HCT116 (cell line): ENCODE results near the gene EIPR1. TPM values are rescaled to one million over a fixed set of nuclear protein-coding genes. Genes with fewer than 3 reads are reported as not detected.

Experiments used
- CBX3 ChIP-seq: IDR thresholded peaks from 2 replicates; pipeline ENCODE4 v1.6.1; 2012; ENCODE audit warnings: low read depth
- EGR1 ChIP-seq: IDR thresholded peaks from 2 replicates; pipeline ENCODE4 v1.6.1; 2012; ENCODE audit warnings: low read depth
- FOSL1 ChIP-seq: IDR thresholded peaks from 2 replicates; pipeline ENCODE4 v1.6.1; 2012; ENCODE audit warnings: low read depth
- JUND ChIP-seq: IDR thresholded peaks from 2 replicates; pipeline ENCODE4 v1.6.1; 2012
- POLR2A ChIP-seq: IDR thresholded peaks from 2 replicates; pipeline ENCODE4 v1.7.0; 2011; ENCODE audit warnings: borderline replicate concordance; ENCODE audit not compliant: insufficient read depth, insufficient read length; ENCODE audit errors: extremely low read depth
- POLR2AphosphoS5 ChIP-seq: IDR thresholded peaks from 2 replicates; pipeline ENCODE4 v1.6.1; 2011; ENCODE audit warnings: mild to moderate bottlenecking, low read depth, low read length, moderate library complexity
- SIN3A ChIP-seq: IDR thresholded peaks from 2 replicates; pipeline ENCODE4 v1.6.1; 2012; ENCODE audit warnings: low read depth
- SP1 ChIP-seq: IDR thresholded peaks from 2 replicates; pipeline ENCODE4 v1.6.1; 2012; ENCODE audit warnings: low read depth
- SRF ChIP-seq: IDR thresholded peaks from 2 replicates; pipeline ENCODE4 v1.6.1; 2012; ENCODE audit warnings: low read depth
- YY1 ChIP-seq: IDR thresholded peaks from 2 replicates; pipeline ENCODE4 v1.6.1; 2011; ENCODE audit warnings: low read length, low read depth, moderate library complexity, mild to moderate bottlenecking; ENCODE audit not compliant: insufficient replicate concordance; ENCODE audit errors: extremely low read depth
- ZFX ChIP-seq: fragments of 450-650 bp; IDR thresholded peaks from 2 replicates; pipeline ENCODE4 v1.6.1; 2017
- ZNF274 ChIP-seq: fragments of 200-500 bp; sonication (Bioruptor generic); IDR thresholded peaks from 2 replicates; pipeline ENCODE4 v1.6.1; 2014; ENCODE audit warnings: mild to moderate bottlenecking, low read depth, low read length, inconsistent platforms
- total RNA-seq: library from RNA; stranded (reverse); gene quantifications from one replicate; pipeline ENCODE4 v1.2.1, GENCODE V29; 2021; ENCODE audit not compliant: unreplicated experiment
- TF ChIP-seq, protein P1 (sequence below): IDR thresholded peaks from 2 replicates; pipeline ENCODE4 v1.6.1; 2012; ENCODE audit warnings: low read depth
- TF ChIP-seq, protein P2 (sequence below): IDR thresholded peaks from 2 replicates; pipeline ENCODE4 v1.6.1; 2012
- TF ChIP-seq, protein P3 (sequence below): IDR thresholded peaks from 2 replicates; pipeline ENCODE4 v1.6.1; 2012

EIPR1 gene
- total RNA-seq, 1 experiment from 2014 or later = 36.9 TPM

DNA sequence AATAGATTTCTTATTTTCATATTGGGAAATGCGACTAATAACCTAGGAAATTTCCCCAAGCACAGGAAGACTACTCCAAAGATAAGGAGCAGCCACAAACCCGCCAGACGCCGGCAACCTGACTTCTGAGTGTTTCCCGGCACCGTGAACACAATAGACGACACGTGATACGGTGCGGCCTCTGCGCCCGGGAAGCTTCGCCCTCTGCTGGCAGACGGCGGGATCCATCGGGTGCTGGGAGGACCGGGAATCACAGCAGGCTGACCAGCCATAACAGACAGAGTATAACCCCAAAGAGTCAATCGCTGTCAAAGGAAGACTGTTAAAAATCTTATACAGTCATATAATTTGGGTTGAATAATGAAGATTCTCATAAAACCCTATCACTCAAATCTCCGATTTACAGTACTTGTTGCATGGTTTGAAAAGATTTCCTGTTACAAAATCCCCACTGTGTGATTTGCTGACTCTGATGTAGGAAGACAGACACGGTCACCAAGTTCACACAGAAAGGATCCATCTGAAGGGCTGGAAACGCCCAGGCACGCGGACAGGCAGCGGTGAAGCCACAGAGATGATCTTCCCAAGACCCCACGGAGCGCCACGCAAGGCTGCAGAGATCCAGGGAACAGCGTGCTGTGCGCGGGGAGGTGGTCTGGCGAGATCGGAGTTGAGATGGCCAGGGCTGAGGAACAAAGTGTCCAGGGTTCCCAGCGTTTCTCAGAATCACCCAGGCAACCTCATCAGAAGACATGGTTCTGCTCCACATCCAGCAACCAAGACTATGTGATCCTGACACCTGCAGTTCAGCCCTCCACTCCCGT is 73.8 kb downstream of the EIPR1 start (continued):
- TF ChIP-seq, protein P1, sequence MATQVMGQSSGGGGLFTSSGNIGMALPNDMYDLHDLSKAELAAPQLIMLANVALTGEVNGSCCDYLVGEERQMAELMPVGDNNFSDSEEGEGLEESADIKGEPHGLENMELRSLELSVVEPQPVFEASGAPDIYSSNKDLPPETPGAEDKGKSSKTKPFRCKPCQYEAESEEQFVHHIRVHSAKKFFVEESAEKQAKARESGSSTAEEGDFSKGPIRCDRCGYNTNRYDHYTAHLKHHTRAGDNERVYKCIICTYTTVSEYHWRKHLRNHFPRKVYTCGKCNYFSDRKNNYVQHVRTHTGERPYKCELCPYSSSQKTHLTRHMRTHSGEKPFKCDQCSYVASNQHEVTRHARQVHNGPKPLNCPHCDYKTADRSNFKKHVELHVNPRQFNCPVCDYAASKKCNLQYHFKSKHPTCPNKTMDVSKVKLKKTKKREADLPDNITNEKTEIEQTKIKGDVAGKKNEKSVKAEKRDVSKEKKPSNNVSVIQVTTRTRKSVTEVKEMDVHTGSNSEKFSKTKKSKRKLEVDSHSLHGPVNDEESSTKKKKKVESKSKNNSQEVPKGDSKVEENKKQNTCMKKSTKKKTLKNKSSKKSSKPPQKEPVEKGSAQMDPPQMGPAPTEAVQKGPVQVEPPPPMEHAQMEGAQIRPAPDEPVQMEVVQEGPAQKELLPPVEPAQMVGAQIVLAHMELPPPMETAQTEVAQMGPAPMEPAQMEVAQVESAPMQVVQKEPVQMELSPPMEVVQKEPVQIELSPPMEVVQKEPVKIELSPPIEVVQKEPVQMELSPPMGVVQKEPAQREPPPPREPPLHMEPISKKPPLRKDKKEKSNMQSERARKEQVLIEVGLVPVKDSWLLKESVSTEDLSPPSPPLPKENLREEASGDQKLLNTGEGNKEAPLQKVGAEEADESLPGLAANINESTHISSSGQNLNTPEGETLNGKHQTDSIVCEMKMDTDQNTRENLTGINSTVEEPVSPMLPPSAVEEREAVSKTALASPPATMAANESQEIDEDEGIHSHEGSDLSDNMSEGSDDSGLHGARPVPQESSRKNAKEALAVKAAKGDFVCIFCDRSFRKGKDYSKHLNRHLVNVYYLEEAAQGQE = no peak
- no peak for TF ChIP-seq SIN3A
- no peak for TF ChIP-seq ZFX
- no peak for TF ChIP-seq CBX3
- TF ChIP-seq ZNF274 = no peak
- no peak for TF ChIP-seq JUND
- no peak for TF ChIP-seq SRF
- TF ChIP-seq, protein P2, sequence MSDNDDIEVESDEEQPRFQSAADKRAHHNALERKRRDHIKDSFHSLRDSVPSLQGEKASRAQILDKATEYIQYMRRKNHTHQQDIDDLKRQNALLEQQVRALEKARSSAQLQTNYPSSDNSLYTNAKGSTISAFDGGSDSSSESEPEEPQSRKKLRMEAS = peak; percentile 73; the same call in 1 of the 2 replicates
- TF ChIP-seq SP1 = no peak
- TF ChIP-seq FOSL1 = no peak
- TF ChIP-seq YY1 = no peak
- no peak for TF ChIP-seq EGR1
- TF ChIP-seq POLR2AphosphoS5 = no peak
- no peak for TF ChIP-seq POLR2A
- TF ChIP-seq, protein P3, sequence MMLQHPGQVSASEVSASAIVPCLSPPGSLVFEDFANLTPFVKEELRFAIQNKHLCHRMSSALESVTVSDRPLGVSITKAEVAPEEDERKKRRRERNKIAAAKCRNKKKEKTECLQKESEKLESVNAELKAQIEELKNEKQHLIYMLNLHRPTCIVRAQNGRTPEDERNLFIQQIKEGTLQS = no peak
